ENCODE results near the gene DDX54.

The DDX54 gene

DNA sequence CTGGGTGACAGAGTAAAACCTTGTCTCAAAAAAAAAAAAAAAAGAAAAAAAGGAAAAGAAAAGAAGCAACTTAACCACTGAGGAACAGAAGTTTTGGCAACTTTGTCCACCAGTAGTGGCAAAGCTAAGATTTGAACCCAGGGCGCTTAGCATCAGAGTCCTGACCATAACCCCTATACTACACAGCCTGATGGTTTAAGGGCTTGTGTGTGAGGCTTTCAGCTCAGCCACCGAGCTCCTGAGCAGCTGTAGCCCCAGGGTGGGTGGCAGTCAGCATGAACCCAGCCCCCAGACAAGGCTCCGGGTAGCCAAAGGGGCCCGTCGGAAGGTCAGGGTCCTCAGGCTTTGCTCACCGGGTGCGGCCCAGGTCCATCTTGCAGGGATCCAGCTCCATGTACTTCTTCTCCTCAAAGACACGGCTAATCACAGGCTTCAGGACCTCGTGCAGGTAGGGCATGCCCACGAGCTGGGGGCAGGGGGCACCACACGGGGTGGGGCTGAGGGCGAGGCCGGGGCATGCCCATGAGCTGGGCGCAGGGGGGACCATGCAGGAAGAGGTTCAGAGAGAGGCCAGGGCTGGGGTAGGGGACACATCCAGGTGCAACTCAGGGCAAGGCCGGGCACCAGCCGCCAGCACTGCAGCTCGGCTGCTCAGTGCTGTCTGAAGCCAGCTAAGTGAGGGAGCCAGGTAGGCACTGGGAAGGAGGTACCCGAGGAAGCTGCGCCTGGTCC lies 70.7 kb downstream of the DDX54 start:
- no peak for DNase-seq

DNA sequence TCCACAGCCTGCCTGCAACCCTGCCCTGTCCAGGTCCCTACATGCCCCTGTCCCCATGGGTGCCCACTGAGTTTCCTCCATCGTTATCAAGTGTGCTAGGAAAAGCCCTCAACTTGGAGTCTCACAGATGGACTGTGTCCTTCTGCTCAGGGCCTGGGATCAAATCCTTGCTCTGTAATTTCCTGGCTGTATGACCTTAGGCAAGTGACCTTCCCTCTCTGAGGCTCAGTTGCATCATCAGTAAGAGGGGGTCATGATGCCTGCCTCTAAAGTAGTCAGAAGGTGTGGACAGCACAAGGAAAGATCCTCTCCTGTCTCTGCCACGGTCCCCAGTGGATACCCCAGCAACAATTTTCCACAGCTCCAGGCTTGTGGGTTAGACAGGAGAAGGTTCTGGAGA lies 71.9 kb downstream of the DDX54 start:
- no peak for DNase-seq

DNA sequence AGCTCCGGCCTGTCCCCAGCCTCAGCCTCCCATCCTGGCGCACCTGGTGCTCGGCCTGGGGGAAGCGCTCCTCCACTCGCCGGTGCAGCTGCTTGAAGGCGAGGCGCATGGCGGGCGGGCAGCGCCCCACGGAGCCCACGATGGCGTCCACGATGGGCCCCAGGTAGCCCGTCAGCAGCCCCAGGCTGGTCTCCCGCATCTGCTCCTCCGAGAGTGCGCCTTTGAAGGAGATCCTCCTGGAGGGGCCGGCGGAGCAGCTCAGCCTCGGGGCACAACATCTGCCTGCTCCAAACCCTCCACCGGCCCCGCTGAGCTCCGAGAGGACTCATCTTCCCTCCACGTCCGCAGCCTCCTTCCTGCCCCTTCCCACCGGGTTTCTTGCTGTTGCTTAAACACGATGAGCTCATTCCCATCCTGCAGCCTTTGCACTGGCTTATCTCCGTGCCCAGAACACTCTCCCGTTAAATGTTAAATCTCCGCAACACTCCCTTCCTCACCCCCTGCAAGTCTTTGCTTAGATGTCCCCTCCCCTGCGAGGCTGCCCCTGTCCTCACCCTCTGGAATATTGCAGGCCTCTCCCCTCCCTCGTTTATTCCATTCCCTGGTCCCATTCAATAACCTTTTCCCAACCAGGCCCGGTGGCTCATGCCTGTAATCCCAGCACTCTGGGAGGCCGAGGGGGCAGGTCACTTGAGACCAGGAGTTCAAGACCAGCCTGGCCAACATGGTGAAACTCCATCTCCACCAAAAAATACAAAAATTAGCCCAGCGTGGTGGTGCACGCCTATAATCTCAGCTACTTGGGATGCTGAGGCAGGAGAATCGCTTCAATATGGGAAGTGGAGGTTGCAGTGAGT lies 73.0 kb downstream of the DDX54 start:
- DNase-seq = no peak

DNA sequence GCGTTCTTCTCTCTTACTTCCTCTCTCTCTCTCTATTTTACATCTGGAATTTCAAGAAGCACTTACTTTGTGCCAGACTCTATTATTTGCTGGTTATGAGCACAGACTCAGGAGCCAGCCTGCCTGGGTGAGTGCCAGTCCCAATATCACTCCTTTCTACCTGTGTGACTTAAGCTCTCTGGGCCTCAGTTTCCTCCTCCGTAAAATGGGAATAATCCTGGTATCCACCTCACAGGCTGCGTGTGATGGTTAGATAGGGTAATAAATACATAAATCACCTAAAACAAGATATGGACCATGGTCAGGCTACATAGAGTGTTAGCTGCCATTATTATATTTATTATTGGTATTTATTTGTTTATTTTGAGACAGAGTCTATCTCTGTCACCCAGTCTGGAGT lies 74.0 kb downstream of the DDX54 start:
- no peak for DNase-seq

DNA sequence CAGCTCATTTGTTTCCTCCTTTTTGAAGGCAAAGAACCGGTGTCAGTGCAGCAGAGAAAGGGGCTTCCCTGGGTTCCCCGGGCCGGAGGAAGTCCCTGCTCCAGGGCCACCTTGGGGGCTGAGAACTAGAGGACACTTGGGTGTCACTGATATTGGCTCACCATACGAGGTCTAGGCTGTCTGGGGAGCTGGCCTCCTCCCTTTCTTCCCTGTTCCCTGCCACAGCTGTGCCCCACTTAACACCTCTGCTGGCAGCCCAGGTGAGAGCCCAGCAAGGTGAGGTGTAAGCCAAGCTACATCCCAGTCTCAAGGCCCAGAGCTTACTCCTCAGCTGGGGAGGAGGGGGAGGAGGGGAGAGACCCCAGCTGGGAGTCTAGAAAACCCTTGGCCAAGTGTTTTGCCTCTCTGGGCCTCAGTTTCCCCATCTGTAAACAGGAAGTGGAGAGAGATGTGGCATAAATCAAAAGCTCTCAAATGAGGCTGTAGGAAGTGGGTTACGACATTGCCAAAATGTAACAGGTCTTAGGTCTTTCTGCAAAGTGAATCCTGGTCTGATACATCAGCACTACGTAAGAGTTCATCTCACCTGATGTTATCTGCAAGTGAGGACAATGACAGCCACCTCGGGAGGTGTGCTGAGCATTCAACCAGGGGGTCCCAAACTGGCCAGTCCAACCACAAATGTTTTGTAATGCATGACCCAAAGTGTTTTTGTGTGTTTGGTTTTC lies 75.2 kb downstream of the DDX54 start:
- no peak for DNase-seq

DNA sequence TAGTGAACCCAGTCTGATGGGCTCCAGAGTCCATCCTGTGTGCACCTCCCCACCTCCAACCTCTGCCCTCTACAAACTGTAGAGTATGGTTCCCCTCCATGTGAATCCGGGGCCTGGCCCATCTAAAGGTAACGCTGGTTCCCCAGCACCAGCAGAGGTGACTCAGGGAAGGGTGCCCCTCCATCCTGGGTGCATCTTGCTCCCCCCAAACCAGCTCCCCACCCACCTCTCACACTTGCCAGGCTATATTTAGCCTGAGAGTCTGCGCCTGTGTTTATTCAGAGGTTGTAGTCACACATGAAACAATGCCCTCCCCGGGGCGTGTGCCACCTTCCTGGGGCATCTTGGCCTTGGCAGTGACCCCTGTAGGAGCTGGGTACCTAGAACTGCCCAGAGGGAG lies 75.9 kb downstream of the DDX54 start:
- DNase-seq = no peak

DNA sequence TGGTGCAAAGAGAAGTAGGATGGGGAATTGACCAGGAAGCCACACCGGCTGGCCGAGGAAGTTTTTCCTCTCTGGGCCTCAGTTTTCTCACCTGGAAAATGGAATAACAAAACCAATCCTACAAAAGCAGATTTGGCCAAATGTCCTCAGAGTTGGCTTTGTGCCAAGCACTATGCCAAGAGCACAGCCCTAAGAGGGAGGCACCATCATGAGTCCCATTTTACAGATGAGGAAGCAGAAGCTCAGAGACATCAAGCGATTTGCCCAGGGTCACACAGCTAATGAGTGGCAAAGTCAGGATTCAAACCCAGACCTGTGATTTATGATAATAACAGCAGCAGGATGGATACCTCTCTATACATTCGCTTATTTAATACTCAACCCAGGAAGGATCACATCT lies 77.0 kb downstream of the DDX54 start:
- DNase-seq = no peak
